ENCODE measurements around the gene ARHGAP29.

ARHGAP29 gene

DNA sequence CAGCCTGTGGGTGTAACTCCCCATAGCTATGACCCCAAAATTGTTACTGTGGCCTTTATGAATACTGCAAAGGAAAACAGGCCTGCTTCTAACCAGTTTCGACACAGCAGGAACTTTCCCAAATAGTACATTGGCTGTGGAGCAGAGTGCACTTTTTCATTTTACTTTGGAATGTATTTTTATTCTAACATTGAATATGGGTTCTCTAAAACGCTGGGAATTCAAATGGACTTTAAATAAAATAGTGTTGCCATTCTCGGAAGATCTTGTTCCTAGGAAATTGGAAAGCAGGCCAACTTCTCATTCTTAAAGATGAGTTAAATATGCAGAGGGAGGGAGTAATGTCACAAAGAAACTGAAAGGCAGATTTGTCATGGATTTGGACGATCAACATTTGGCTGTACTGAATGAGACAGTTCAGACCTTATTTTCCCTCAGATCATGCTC, 39.6 kb upstream of the ARHGAP29 start:
- no peaks in the 10 kb centered on the region for H3K27me3 ChIP-seq
- no peak overlapping the region for H3K4me3 ChIP-seq (ENCODE audit: low read depth, low read length)
- no peaks in the 10 kb centered on the region; the same call in 1 of the 2 replicates for H3K4me1 ChIP-seq
- DNase-seq, result no peak
- TF ChIP-seq, protein P1, sequence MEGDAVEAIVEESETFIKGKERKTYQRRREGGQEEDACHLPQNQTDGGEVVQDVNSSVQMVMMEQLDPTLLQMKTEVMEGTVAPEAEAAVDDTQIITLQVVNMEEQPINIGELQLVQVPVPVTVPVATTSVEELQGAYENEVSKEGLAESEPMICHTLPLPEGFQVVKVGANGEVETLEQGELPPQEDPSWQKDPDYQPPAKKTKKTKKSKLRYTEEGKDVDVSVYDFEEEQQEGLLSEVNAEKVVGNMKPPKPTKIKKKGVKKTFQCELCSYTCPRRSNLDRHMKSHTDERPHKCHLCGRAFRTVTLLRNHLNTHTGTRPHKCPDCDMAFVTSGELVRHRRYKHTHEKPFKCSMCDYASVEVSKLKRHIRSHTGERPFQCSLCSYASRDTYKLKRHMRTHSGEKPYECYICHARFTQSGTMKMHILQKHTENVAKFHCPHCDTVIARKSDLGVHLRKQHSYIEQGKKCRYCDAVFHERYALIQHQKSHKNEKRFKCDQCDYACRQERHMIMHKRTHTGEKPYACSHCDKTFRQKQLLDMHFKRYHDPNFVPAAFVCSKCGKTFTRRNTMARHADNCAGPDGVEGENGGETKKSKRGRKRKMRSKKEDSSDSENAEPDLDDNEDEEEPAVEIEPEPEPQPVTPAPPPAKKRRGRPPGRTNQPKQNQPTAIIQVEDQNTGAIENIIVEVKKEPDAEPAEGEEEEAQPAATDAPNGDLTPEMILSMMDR (IDR thresholded peaks at IDR 0.05; ENCODE audit: low read depth, low read length), result no peak
- H3K36me3 ChIP-seq, result no peaks in the 10 kb centered on the region
- no peaks in the 10 kb centered on the region for H3K9me3 ChIP-seq

DNA sequence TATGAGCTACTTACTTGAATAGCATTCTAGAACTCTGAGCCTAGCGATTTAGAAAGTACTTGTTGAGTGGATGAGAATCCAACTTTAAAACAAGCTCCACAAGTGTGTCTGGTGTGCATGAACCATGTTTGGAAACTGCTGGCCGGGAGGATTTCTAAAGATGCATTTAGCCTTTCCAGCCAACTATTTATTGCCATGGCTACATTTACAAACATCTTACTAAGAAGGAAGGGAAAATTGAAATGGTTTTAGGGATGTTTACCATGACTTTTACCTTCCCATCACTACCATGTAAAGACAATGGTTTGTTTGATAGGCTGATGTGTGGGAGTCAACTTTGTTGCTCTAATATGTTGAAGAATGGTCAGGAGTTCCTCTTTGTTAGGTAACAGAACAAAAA, 37.7 kb upstream of the ARHGAP29 start:
- H3K4me1 ChIP-seq, result no peaks in the 10 kb centered on the region

DNA sequence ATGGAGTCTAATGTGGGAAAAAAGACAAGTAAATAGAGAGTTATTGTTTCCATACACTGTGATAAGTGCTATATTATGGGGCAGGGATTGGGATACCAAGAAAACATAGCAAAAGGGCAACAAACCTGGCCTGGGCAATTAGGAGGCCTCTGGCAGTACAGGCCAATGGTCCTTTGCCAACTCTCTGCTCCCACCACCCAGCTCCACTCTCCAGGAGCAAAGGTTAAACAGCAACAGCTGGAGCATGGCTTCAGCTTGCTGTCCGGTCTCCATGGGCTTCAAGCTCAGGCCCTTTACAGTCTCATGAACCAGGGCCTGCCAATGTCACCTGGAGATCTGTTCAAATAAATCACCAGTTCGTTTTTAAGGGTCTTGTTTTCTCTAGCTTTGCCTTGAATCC, 37.2 kb upstream of the ARHGAP29 start:
- H3K9me3 ChIP-seq, result no peaks in the 10 kb centered on the region
- no peak overlapping the region for H3K4me3 ChIP-seq (ENCODE audit: low read depth, low read length)
- TF ChIP-seq, protein P1 (IDR thresholded peaks at IDR 0.05; ENCODE audit: low read depth, low read length), result no peak
- DNase-seq, result no peak
- H3K36me3 ChIP-seq, result no peaks in the 10 kb centered on the region
- no peaks in the 10 kb centered on the region for H3K27me3 ChIP-seq
- H3K4me1 ChIP-seq, result no peaks in the 10 kb centered on the region

More for the DNA sequence above, 37.7 kb upstream of the ARHGAP29 start:
- Histone ChIP-seq H3K36me3 (no peaks in the 10 kb centered on the region), H3K27me3 (no peaks in the 10 kb centered on the region), H3K9me3 (no peaks in the 10 kb centered on the region), H3K4me3 (ENCODE audit: low read depth, low read length) (no peak overlapping the region)
- DNase-seq, result no peak
- TF ChIP-seq, protein P1 (IDR thresholded peaks at IDR 0.05; ENCODE audit: low read depth, low read length), result no peak

DNA sequence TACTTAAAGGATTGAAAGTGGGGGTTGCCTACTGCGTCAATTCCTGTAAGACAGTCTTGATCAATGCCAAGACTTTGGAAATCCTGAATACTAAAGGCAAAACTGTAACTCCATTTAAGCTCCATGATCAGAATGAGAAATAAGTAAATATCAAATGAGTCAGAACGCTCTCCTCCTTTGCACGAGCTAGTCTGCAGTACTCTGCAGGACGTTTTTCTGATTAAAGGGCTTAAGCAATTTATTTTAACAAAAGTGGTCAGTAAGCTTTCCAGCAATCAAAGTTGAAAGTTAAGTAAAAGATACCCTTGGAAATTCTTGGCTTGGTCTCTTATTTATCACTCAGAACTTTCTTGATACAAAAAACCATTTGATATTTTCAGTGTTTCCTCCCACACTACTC, 35.7 kb upstream of the ARHGAP29 start:
- H3K9me3 ChIP-seq, result no peaks in the 10 kb centered on the region
- no peaks in the 10 kb centered on the region for H3K36me3 ChIP-seq
- TF ChIP-seq, protein P1 (IDR thresholded peaks at IDR 0.05; ENCODE audit: low read depth, low read length), result no peak

DNA sequence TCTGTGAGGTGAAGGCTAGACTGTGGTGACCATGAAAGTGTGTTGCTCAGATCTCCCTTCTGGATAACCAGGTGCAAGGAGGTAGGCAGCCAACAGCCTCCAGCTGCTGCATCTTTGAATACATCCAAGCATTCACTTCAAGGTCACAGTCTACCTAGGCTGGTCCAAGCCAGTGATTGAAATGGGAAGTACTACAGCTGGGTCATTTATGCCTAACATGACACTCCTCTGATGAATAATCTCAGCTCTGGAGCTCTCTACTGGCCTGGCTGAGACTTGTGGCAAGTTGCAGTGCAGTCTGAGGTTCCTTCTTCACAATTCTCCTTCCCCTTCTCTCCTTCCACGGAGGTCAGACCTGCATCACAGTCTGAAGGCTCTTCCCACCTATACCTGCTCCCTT, 35.0 kb upstream of the ARHGAP29 start:
- H3K4me1 ChIP-seq, result no peaks in the 10 kb centered on the region
- H3K36me3 ChIP-seq, result no peaks in the 10 kb centered on the region
- DNase-seq, result no peak
- H3K4me3 ChIP-seq (ENCODE audit: low read depth, low read length), result no peak overlapping the region
- TF ChIP-seq, protein P1 (IDR thresholded peaks at IDR 0.05; ENCODE audit: low read depth, low read length), result no peak
- no peaks in the 10 kb centered on the region for H3K9me3 ChIP-seq
- H3K27me3 ChIP-seq, result no peaks in the 10 kb centered on the region

More for the DNA sequence above, 35.7 kb upstream of the ARHGAP29 start:
- no peaks in the 10 kb centered on the region for H3K27me3 ChIP-seq
- H3K4me3 ChIP-seq (ENCODE audit: low read depth, low read length), result no peak overlapping the region
- H3K4me1 ChIP-seq, result no peaks in the 10 kb centered on the region
- DNase-seq, result no peak

DNA sequence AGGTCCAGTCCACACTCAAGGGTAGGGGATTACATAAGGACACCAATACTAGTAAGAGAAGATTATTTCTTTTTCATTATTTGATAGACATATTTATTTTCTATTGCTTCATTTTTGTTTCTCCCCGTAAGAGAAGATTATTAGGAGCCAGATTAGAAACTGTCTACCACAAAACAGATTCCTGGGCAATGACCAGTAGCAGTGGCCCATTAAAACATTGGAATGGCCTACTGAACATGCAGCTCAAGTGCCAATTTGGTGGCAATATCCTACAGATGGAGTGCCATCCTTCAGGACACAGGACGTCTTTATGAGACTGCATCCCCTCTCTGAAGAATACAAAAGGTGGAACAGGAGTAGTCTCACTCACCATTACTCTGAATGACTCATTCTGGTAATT, 34.0 kb upstream of the ARHGAP29 start:
- TF ChIP-seq, protein P1 (IDR thresholded peaks at IDR 0.05; ENCODE audit: low read depth, low read length), result no peak
- no peak overlapping the region for H3K4me3 ChIP-seq (ENCODE audit: low read depth, low read length)

More for the DNA sequence above, 34.0 kb upstream of the ARHGAP29 start:
- Histone ChIP-seq H3K36me3 (no peaks in the 10 kb centered on the region), H3K4me1 (no peaks in the 10 kb centered on the region), H3K27me3 (no peaks in the 10 kb centered on the region), H3K9me3 (no peaks in the 10 kb centered on the region)
- DNase-seq, result no peak
